ENCODE data around the gene PINLYP.

Gene PINLYP

GRCh38 chr19:43551399-43552197, 24.0 kb upstream of the PINLYP start:
- no peak for DNase-seq

- DNase-seq: no peak
Measured at GRCh38 chr19:43552198-43552450, 23.5 kb upstream of the PINLYP start.

GRCh38 chr19:43552616-43553015, 23.0 kb upstream of the PINLYP start:
- no peak for DNase-seq

- DNase-seq: no peak
Measured at GRCh38 chr19:43553656-43554055, 21.9 kb upstream of the PINLYP start.

- DNase-seq: no peak
Measured at GRCh38 chr19:43554317-43554895, 21.2 kb upstream of the PINLYP start.

- DNase-seq: peak; percentile 83
Measured at GRCh38 chr19:43555185-43555770, 20.3 kb upstream of the PINLYP start.

- peak; percentile 59 for DNase-seq
Measured at GRCh38 chr19:43560687-43561086, 14.9 kb upstream of the PINLYP start.

- peak; percentile 52 for DNase-seq
Measured at GRCh38 chr19:43561139-43561970, 14.2 kb upstream of the PINLYP start.

GRCh38 chr19:43562226-43562697, 13.3 kb upstream of the PINLYP start:
- peak; percentile 9 for DNase-seq

GRCh38 chr19:43562698-43563241, 12.8 kb upstream of the PINLYP start:
- DNase-seq: peak; percentile 95

- no peak for DNase-seq
Measured at GRCh38 chr19:43563816-43564457, 11.7 kb upstream of the PINLYP start.

- DNase-seq: no peak
Measured at GRCh38 chr19:43564800-43565199, 10.8 kb upstream of the PINLYP start.

GRCh38 chr19:43569657-43570056, 5.9 kb upstream of the PINLYP start:
- DNase-seq: no peak

- DNase-seq: no peak
Measured at GRCh38 chr19:43570174-43570791, 5.3 kb upstream of the PINLYP start.

- no peak for DNase-seq
Measured at GRCh38 chr19:43572171-43572588, 3.4 kb upstream of the PINLYP start.

- no peak for DNase-seq
Measured at GRCh38 chr19:43574424-43575155, 1.0 kb upstream of the PINLYP start.

GRCh38 chr19:43575955-43576878, 616 bp downstream of the PINLYP start:
- DNase-seq: no peak

- DNase-seq: no peak
Measured at GRCh38 chr19:43578787-43579186, 3.2 kb downstream of the PINLYP start.

- peak; percentile 55 for DNase-seq
Measured at GRCh38 chr19:43581467-43581866, 5.9 kb downstream of the PINLYP start.

- no peak for DNase-seq
Measured at GRCh38 chr19:43582495-43582894, 6.9 kb downstream of the PINLYP start.
